ENCODE data around the gene MLLT10.
"Not testable (repeated sequence)": the region's sequence is repeated elsewhere in the genome, so short reads cannot be mapped to it uniquely, and the experiment has no call there.

The MLLT10 gene

GRCh38 chr10:21584834-21585530 lies 51.0 kb downstream of the MLLT10 start:
- no peak overlapping the region for H3K9ac ChIP-seq (ENCODE audit: insufficient read length, low read depth)

GRCh38 chr10:21587391-21587790 lies 53.4 kb downstream of the MLLT10 start:
- no peak overlapping the region for H3K4me3 ChIP-seq (ENCODE audit: insufficient read length, low read depth)
- peaks cover 13% of the 10 kb centered on the region for H3K36me3 ChIP-seq (ENCODE audit: insufficient read depth, insufficient read length, low read length)
- no peaks in the 10 kb centered on the region for H3K27me3 ChIP-seq (ENCODE audit: insufficient read depth, insufficient read length)
- no peak for TF ChIP-seq YY1 (IDR thresholded peaks at IDR 0.05; ENCODE audit: insufficient read depth, insufficient read length)
- TF ChIP-seq ZNF274 (IDR thresholded peaks at IDR 0.05; ENCODE audit: low read depth, low read length) = no peak
- TF ChIP-seq SUZ12 (IDR thresholded peaks at IDR 0.05; ENCODE audit: extremely low read depth, insufficient read depth, insufficient read length) = no peak
- DNase-seq (ENCODE audit: low read depth, low spot score) = no peak
- no peaks in the 10 kb centered on the region for H3K4me1 ChIP-seq (ENCODE audit: insufficient read depth, insufficient read length)
- H3K9me3 ChIP-seq (ENCODE audit: insufficient read depth, low read length) = no peaks in the 10 kb centered on the region
- H3K9ac ChIP-seq (ENCODE audit: insufficient read length, low read depth) = no peak overlapping the region

More at GRCh38 chr10:21584834-21585530, 51.0 kb downstream of the MLLT10 start:
- no peak for DNase-seq (ENCODE audit: low read depth, low spot score)
- Histone ChIP-seq H3K9me3 (ENCODE audit: insufficient read depth, low read length) (no peaks in the 10 kb centered on the region), H3K27me3 (ENCODE audit: insufficient read depth, insufficient read length) (no peaks in the 10 kb centered on the region), H3K4me1 (ENCODE audit: insufficient read depth, insufficient read length) (no peaks in the 10 kb centered on the region), H3K36me3 (ENCODE audit: insufficient read depth, insufficient read length, low read length) (peaks cover 13% of the 10 kb centered on the region), H3K4me3 (ENCODE audit: insufficient read length, low read depth) (no peak overlapping the region)
- TF ChIP-seq ZNF274 (IDR thresholded peaks at IDR 0.05; ENCODE audit: low read depth, low read length) (no peak), SUZ12 (IDR thresholded peaks at IDR 0.05; ENCODE audit: extremely low read depth, insufficient read depth, insufficient read length) (no peak), YY1 (IDR thresholded peaks at IDR 0.05; ENCODE audit: insufficient read depth, insufficient read length) (no peak)

GRCh38 chr10:21588159-21588558 lies 54.1 kb downstream of the MLLT10 start:
- not testable (repeated sequence) for H3K27me3 ChIP-seq (ENCODE audit: insufficient read depth, insufficient read length); H3K9me3 ChIP-seq (ENCODE audit: insufficient read depth, low read length); H3K4me1 ChIP-seq (ENCODE audit: insufficient read depth, insufficient read length); DNase-seq (ENCODE audit: low read depth, low spot score); H3K4me3 ChIP-seq (ENCODE audit: insufficient read length, low read depth); H3K9ac ChIP-seq (ENCODE audit: insufficient read length, low read depth)
- peaks cover 13% of the 10 kb centered on the region for H3K36me3 ChIP-seq (ENCODE audit: insufficient read depth, insufficient read length, low read length)

- H3K4me1 ChIP-seq (ENCODE audit: insufficient read depth, insufficient read length) = peaks cover 3% of the 10 kb centered on the region
- TF ChIP-seq YY1 (IDR thresholded peaks at IDR 0.05; ENCODE audit: insufficient read depth, insufficient read length) = no peak
- TF ChIP-seq SUZ12 (IDR thresholded peaks at IDR 0.05; ENCODE audit: extremely low read depth, insufficient read depth, insufficient read length) = no peak
- no peak for TF ChIP-seq ZNF274 (IDR thresholded peaks at IDR 0.05; ENCODE audit: low read depth, low read length)
- no peak overlapping the region for H3K4me3 ChIP-seq (ENCODE audit: insufficient read length, low read depth)
- no peak overlapping the region for H3K9ac ChIP-seq (ENCODE audit: insufficient read length, low read depth)
- no peaks in the 10 kb centered on the region for H3K36me3 ChIP-seq (ENCODE audit: insufficient read depth, insufficient read length, low read length)
- H3K9me3 ChIP-seq (ENCODE audit: insufficient read depth, low read length) = no peaks in the 10 kb centered on the region
- H3K27me3 ChIP-seq (ENCODE audit: insufficient read depth, insufficient read length) = no peaks in the 10 kb centered on the region
- DNase-seq (ENCODE audit: low read depth, low spot score) = no peak
Measured at GRCh38 chr10:21593986-21594385, 60.0 kb downstream of the MLLT10 start.

GRCh38 chr10:21599582-21599981 lies 65.5 kb downstream of the MLLT10 start:
- DNase-seq (ENCODE audit: low read depth, low spot score) = no peak

GRCh38 chr10:21600804-21601433 lies 66.9 kb downstream of the MLLT10 start:
- Histone ChIP-seq H3K36me3 (ENCODE audit: insufficient read depth, insufficient read length, low read length) (peaks cover 8% of the 10 kb centered on the region), H3K27me3 (ENCODE audit: insufficient read depth, insufficient read length) (no peaks in the 10 kb centered on the region), H3K9me3 (ENCODE audit: insufficient read depth, low read length) (no peaks in the 10 kb centered on the region), H3K9ac (ENCODE audit: insufficient read length, low read depth) (no peak overlapping the region), H3K4me3 (ENCODE audit: insufficient read length, low read depth) (no peak overlapping the region), H3K4me1 (ENCODE audit: insufficient read depth, insufficient read length) (no peaks in the 10 kb centered on the region)
- no peak for DNase-seq (ENCODE audit: low read depth, low spot score)
- TF ChIP-seq ZNF274 (IDR thresholded peaks at IDR 0.05; ENCODE audit: low read depth, low read length) (no peak), YY1 (IDR thresholded peaks at IDR 0.05; ENCODE audit: insufficient read depth, insufficient read length) (no peak), SUZ12 (IDR thresholded peaks at IDR 0.05; ENCODE audit: extremely low read depth, insufficient read depth, insufficient read length) (no peak)

More at GRCh38 chr10:21599582-21599981, 65.5 kb downstream of the MLLT10 start:
- Histone ChIP-seq H3K4me1 (ENCODE audit: insufficient read depth, insufficient read length) (no peaks in the 10 kb centered on the region), H3K27me3 (ENCODE audit: insufficient read depth, insufficient read length) (no peaks in the 10 kb centered on the region), H3K36me3 (ENCODE audit: insufficient read depth, insufficient read length, low read length) (peaks cover 3% of the 10 kb centered on the region), H3K9ac (ENCODE audit: insufficient read length, low read depth) (no peak overlapping the region), H3K9me3 (ENCODE audit: insufficient read depth, low read length) (no peaks in the 10 kb centered on the region), H3K4me3 (ENCODE audit: insufficient read length, low read depth) (no peak overlapping the region)
- no peak for TF ChIP-seq YY1 (IDR thresholded peaks at IDR 0.05; ENCODE audit: insufficient read depth, insufficient read length)
- TF ChIP-seq SUZ12 (IDR thresholded peaks at IDR 0.05; ENCODE audit: extremely low read depth, insufficient read depth, insufficient read length) = no peak
- TF ChIP-seq ZNF274 (IDR thresholded peaks at IDR 0.05; ENCODE audit: low read depth, low read length) = no peak

GRCh38 chr10:21602313-21602712 lies 68.3 kb downstream of the MLLT10 start:
- H3K4me3 ChIP-seq (ENCODE audit: insufficient read length, low read depth) = no peak overlapping the region
- DNase-seq (ENCODE audit: low read depth, low spot score) = no peak
- H3K9ac ChIP-seq (ENCODE audit: insufficient read length, low read depth) = no peak overlapping the region
- H3K27me3 ChIP-seq (ENCODE audit: insufficient read depth, insufficient read length) = no peaks in the 10 kb centered on the region
- peaks cover 18% of the 10 kb centered on the region for H3K36me3 ChIP-seq (ENCODE audit: insufficient read depth, insufficient read length, low read length)
- H3K9me3 ChIP-seq (ENCODE audit: insufficient read depth, low read length) = no peaks in the 10 kb centered on the region
- no peaks in the 10 kb centered on the region for H3K4me1 ChIP-seq (ENCODE audit: insufficient read depth, insufficient read length)
- TF ChIP-seq ZNF274 (IDR thresholded peaks at IDR 0.05; ENCODE audit: low read depth, low read length) (no peak), SUZ12 (IDR thresholded peaks at IDR 0.05; ENCODE audit: extremely low read depth, insufficient read depth, insufficient read length) (no peak), YY1 (IDR thresholded peaks at IDR 0.05; ENCODE audit: insufficient read depth, insufficient read length) (no peak)

Measured in NT2/D1 (cell line).